ENCODE measurements around the gene ACO2.
"Not testable (repeated sequence)": the region's sequence is repeated elsewhere in the genome, so short reads cannot be mapped to it uniquely, and the experiment has no call there.

Gene ACO2

DNA sequence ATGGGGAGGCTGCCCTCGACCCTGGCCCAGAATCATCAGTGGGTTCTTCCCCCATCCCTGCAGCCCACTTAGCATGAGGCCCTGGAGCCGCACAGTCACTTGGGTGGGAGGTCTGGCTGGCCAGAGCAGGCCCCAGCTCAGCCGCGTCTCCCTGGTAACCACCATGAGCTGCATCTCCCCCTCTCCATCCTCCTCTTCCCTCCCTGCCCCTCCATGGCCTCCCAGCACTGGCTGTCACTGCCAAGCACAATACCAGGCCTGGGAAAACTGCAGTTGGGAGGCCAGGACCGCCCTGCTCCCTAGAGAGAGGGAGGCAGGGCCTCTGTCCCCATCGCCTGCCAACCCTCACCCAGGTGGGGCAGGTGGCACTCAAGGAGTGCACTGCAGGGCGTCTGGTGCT is 99.9 kb downstream of the ACO2 start:
- no peaks in the 10 kb centered on the region for H3K36me3 Mint-ChIP-seq (ENCODE audit: low read depth)
- no peaks in the 10 kb centered on the region for H3K9me3 Mint-ChIP-seq
- no peaks in the 10 kb centered on the region for H3K27me3 Mint-ChIP-seq
- no peak for DNase-seq
- no peak overlapping the region for H3K27ac Mint-ChIP-seq
- no peak overlapping the region for H3K4me3 Mint-ChIP-seq
- peaks cover 5% of the 10 kb centered on the region for H3K4me1 Mint-ChIP-seq (ENCODE audit: low read depth)

DNA sequence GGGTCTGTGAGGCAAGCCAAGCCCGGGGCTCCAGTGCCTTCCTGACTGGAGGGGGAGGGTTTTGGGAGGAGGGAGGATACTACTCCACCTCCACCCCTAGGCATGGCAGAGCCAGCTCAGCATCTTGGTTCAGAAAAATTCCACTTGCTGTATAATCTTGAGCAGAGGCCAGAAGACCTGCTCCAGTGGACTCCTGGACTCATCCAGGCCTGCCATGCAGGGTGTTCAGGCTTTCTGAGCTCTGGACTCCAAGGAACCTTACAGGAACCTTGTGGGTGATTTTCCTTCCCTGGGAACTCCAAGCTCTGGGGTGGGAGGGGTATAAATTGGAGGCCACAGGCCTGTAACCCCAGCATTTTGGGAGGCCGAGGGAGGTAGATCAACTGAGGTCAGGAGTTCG is 101.3 kb downstream of the ACO2 start:
- H3K9me3 Mint-ChIP-seq, result no peaks in the 10 kb centered on the region
- no peak overlapping the region for H3K4me3 Mint-ChIP-seq
- peaks cover 5% of the 10 kb centered on the region for H3K4me1 Mint-ChIP-seq (ENCODE audit: low read depth)
- no peak for DNase-seq
- H3K36me3 Mint-ChIP-seq (ENCODE audit: low read depth), result no peaks in the 10 kb centered on the region
- no peaks in the 10 kb centered on the region for H3K27me3 Mint-ChIP-seq
- H3K27ac Mint-ChIP-seq, result no peak overlapping the region

DNA sequence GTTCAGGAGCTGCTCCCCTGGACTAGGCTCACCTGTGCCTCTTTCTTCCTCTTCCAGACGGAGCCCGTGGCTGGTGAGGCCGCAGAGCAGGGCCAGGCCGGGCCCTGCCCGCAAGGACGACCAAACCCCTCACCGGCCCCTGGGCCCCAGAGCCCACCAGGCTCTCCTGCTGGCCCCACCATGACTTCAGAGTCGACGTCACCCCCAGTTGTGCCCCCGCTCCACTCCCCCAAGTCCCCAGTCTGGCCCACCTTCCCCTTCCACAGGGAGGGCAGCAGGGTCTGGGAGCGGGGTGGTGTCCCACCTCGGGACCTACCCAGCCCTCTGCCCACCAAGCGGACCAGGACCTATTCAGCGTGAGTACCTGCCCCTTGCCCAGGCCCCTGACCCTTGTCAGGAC is 102.9 kb downstream of the ACO2 start:
- no peak for DNase-seq
- H3K4me3 Mint-ChIP-seq, result no peak overlapping the region
- no peaks in the 10 kb centered on the region for H3K4me1 Mint-ChIP-seq (ENCODE audit: low read depth)
- H3K27me3 Mint-ChIP-seq, result no peaks in the 10 kb centered on the region
- peaks cover 11% of the 10 kb centered on the region for H3K36me3 Mint-ChIP-seq (ENCODE audit: low read depth)
- no peaks in the 10 kb centered on the region for H3K9me3 Mint-ChIP-seq
- no peak overlapping the region for H3K27ac Mint-ChIP-seq

DNA sequence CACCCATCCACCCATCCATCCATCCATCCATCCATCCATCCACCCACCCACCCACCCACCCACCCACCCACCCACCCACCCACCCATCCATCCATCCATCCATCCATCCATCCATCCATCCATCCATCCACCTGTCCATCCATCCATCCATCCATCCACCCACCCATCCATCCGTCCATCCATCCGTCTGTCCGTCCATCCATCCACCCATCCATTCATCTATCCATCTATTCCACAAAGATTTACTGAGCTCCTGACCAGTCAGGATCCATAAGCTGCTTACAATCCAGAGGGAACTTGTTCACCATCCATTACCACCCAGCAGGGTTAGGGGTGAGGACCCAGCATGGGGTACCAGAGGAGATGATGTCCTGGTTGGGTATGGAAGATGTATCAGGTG is 103.4 kb downstream of the ACO2 start:
- H3K27ac Mint-ChIP-seq; H3K4me3 Mint-ChIP-seq; H3K27me3 Mint-ChIP-seq; H3K9me3 Mint-ChIP-seq; DNase-seq; H3K4me1 Mint-ChIP-seq (ENCODE audit: low read depth): not testable (repeated sequence)
- peaks cover 16% of the 10 kb centered on the region for H3K36me3 Mint-ChIP-seq (ENCODE audit: low read depth)

DNA sequence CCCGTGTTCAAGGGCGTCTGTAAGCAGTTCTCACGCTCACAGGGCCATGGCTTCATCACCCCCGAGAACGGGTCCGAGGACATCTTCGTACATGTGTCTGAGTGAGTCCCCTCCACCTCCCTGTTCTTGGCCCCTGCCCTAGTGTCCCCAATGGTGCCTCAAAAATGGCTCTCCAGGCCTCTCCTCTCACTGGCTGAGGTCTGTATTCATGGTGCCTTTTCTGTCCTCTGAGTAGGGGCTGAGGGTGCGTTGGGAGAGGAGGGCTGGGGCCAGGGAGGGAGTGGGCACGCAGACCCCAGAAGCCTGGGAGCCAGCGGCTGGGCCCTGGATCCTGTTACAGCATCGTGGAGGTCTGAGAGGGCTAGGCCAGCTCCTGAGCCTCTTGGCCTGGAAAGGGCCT is 104.8 kb downstream of the ACO2 start:
- H3K27ac Mint-ChIP-seq, result no peak overlapping the region
- peaks cover 26% of the 10 kb centered on the region for H3K36me3 Mint-ChIP-seq (ENCODE audit: low read depth)
- DNase-seq, result no peak
- no peaks in the 10 kb centered on the region for H3K9me3 Mint-ChIP-seq
- H3K4me3 Mint-ChIP-seq, result no peak overlapping the region
- no peaks in the 10 kb centered on the region for H3K4me1 Mint-ChIP-seq (ENCODE audit: low read depth)
- no peaks in the 10 kb centered on the region for H3K27me3 Mint-ChIP-seq

DNA sequence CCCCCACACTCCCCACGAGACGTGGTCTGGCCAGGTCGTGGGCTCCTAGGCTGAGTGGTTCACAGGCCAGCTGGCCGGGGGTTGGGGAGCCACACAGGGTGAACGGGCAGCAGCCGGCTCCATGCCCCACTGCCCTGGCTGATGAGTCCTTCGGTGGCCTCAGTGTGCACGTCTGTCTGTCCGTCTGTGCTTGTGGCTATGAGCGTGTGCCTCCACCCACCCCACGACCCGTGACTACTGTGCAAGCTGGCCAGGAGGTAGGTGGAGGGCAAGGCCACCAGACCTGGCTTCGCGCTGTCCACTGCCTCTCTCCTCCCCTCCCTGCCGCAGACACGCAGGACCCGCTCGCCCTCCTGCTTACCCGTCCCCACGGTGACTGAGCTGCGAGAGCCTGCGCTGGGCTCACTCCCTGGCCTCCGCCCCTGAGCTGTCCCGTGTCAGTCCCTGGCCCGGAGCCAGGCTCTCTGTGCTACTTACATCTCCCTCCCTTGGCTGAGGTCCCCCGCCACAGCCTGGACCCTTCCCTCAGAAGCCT is 106.0 kb downstream of the ACO2 start:
- DNase-seq, result no peak
- H3K4me3 Mint-ChIP-seq, result no peak overlapping the region
- H3K27me3 Mint-ChIP-seq, result no peaks in the 10 kb centered on the region
- H3K4me1 Mint-ChIP-seq (ENCODE audit: low read depth), result no peaks in the 10 kb centered on the region
- no peaks in the 10 kb centered on the region for H3K9me3 Mint-ChIP-seq
- peaks cover 32% of the 10 kb centered on the region for H3K36me3 Mint-ChIP-seq (ENCODE audit: low read depth)
- H3K27ac Mint-ChIP-seq, result no peak overlapping the region

DNA sequence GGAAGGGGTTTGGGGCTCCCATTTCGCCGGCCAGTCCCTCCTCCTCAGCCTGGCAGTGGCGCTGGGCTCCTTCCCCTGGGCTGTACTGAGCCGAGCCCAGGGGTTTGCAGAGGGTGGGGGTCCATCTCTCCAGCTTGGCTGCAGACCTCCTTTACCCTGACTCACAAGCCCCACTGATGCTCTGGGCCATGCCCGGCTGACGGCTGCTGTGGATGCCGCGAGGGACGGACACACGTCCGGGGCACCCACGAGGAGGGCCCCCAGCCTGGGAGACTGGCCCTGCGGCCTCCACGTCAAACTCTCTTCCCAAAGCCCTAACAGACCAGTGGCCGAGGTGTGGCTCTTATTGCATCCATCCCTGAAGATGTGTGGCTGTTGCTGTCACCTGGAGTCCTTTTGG is 106.6 kb downstream of the ACO2 start:
- no peaks in the 10 kb centered on the region for H3K4me1 Mint-ChIP-seq (ENCODE audit: low read depth)
- no peaks in the 10 kb centered on the region for H3K9me3 Mint-ChIP-seq
- peaks cover 38% of the 10 kb centered on the region for H3K36me3 Mint-ChIP-seq (ENCODE audit: low read depth)
- no peak for DNase-seq
- no peak overlapping the region for H3K4me3 Mint-ChIP-seq
- no peaks in the 10 kb centered on the region for H3K27me3 Mint-ChIP-seq
- H3K27ac Mint-ChIP-seq, result no peak overlapping the region

DNA sequence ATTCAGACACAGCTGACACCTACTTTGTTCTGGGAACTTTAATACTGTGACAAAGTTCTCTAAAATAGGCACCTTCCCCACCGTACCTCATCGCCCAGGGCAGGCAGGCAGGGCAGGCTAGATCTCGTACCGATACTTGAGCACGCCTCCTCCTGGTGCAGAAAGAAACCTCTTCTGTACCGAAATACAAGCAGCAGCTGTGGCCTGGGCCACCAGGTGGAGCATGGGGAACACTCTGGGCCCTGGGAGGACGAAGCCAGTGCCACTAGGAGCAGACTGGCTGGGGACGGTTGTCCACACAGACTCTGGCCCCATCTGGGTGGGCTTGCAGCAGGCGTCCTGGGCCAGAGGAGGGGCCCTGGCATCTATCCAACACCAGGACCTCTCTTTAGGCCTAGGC is 108.0 kb downstream of the ACO2 start:
- DNase-seq, result peak; percentile 39
- Mint-ChIP-seq H3K4me1 (ENCODE audit: low read depth) (no peaks in the 10 kb centered on the region), H3K9me3 (no peaks in the 10 kb centered on the region), H3K36me3 (ENCODE audit: low read depth) (peaks cover 43% of the 10 kb centered on the region), H3K27ac (no peak overlapping the region), H3K27me3 (no peaks in the 10 kb centered on the region), H3K4me3 (no peak overlapping the region)

DNA sequence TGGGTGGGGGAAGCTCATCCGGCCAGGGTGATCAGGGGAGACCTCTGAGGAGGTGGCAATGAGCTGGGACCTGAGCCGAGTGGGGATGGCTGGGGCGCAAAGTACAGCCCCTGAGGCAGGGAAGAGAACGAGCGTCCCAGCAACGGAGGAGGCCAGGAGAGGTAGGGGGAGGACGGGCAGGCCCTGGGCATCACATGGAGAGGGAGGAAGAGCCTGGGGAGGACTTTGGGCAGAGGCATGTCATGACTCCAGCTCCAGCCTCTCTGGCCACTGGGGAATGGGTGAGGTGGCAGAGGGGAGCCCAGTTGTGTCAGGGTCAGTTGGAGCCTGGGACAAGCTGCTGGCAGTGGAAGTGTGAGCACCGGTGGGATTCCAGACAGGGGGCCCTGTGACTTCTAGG is 109.2 kb downstream of the ACO2 start:
- no peak for DNase-seq
- H3K36me3 Mint-ChIP-seq (ENCODE audit: low read depth), result peaks cover 55% of the 10 kb centered on the region
- no peak overlapping the region for H3K4me3 Mint-ChIP-seq
- no peak overlapping the region for H3K27ac Mint-ChIP-seq
- no peaks in the 10 kb centered on the region for H3K4me1 Mint-ChIP-seq (ENCODE audit: low read depth)
- H3K27me3 Mint-ChIP-seq, result no peaks in the 10 kb centered on the region
- H3K9me3 Mint-ChIP-seq, result no peaks in the 10 kb centered on the region
